ENCODE results near the gene OR5AC2. TPM values are rescaled to one million over a fixed set of nuclear protein-coding genes. Genes with fewer than 3 reads are reported as not detected.

The OR5AC2 gene
- total RNA-seq = not detected

GRCh38 chr3:98086873-98087272, at the start of gene OR5AC2:
TSS of gene OR5AC2 (plus strand) at chr3:98087173. CDS start at chr3:98087173, 0 bp downstream.

GRCh38 chr3:98130421-98130820, 43.4 kb downstream of the OR5AC2 start, which contains the start of gene OR5H1:
TSS of gene OR5H1 (plus strand) at chr3:98130721. CDS start at chr3:98132698, 1,977 bp downstream.

Other genes starting within 250 kb of the OR5AC2 start
- 10 to 100 TPM; 32.3 to 35.3 TPM for gene RIOX2, start 114.7 kb upstream of the OR5AC2 start, total RNA-seq
- gene GABRR3, start 51.9 kb upstream of the OR5AC2 start, total RNA-seq = not detected
- not detected for gene OR5H1, start 43.5 kb downstream of the OR5AC2 start, total RNA-seq
- gene OR5H14, start 60.3 kb downstream of the OR5AC2 start, total RNA-seq = not detected
- gene OR5H15, start 79.5 kb downstream of the OR5AC2 start, total RNA-seq = not detected
- gene OR5H6, start 177.1 kb downstream of the OR5AC2 start, total RNA-seq = not detected
- gene OR5H2, start 195.3 kb downstream of the OR5AC2 start, total RNA-seq = not detected

Measured in melanocyte of skin (primary cell).